Activated CD8-positive, alpha-beta memory T cell treated with anti-CD3 and anti-CD28 coated beads, Interleukin-2, amount 10 ng/mL, durations not matched to agents 7 days and 5 days (primary cell): ENCODE data around the gene CYB5D1. TPM values are rescaled to one million over a fixed set of nuclear protein-coding genes. Genes with fewer than 3 reads are reported as not detected.

Experiments
- ATAC-seq: fragments of 150-1000 bp; cut with Tn5 transposase; one replicate; pipeline ENCODE4 v1.10.0; 2021; ENCODE audit warnings: moderate library complexity
- CTCF ChIA-PET: fragments of 350-600 bp; sonication (Branson Sonifier 250); formaldehyde crosslinking; loops from one replicate; lab custom pipeline; 2021; ENCODE audit warnings: antibody characterized with exemption; lab: Charles Lee
- DNase-seq: peaks from one replicate; pipeline ENCODE4 v3.0.0-alpha.2; 2020
- H3K27ac Mint-ChIP-seq: one replicate; pipeline ENCODE4 v1.8.0; 2021; ENCODE audit warnings: mild to moderate bottlenecking, mixed read lengths
- H3K27me3 Mint-ChIP-seq: one replicate; pipeline ENCODE4 v1.8.0; 2021; ENCODE audit warnings: mixed read lengths
- H3K36me3 Mint-ChIP-seq: one replicate; pipeline ENCODE4 v1.8.0; 2021; ENCODE audit warnings: mild to moderate bottlenecking, mixed read lengths
- H3K4me1 Mint-ChIP-seq: one replicate; pipeline ENCODE4 v1.8.0; 2021; ENCODE audit warnings: mixed read lengths
- H3K4me3 Mint-ChIP-seq: one replicate; pipeline ENCODE4 v1.8.0; 2021; ENCODE audit warnings: mild to moderate bottlenecking, moderate library complexity, mixed read lengths
- H3K9me3 Mint-ChIP-seq: one replicate; pipeline ENCODE4 v1.8.0; 2022; ENCODE audit warnings: low read depth, mixed read lengths
- total RNA-seq, 2 experiments: library from RNA; stranded (reverse); gene quantifications; one replicate each; pipeline ENCODE4 v1.2.3, GENCODE V29; 2021

The CYB5D1 gene
- total RNA-seq, 2 experiments from 2014 or later: 6.4 to 8.2 TPM

GRCh38 chr17:7842380-7843256 is 15.2 kb upstream of the CYB5D1 start:
- peak; percentile 27 for ATAC-seq
- Mint-ChIP-seq H3K9me3 (no peaks in the 10 kb centered on the region), H3K27me3 (no peaks in the 10 kb centered on the region), H3K4me3 (peak overlapping the region; percentile 80), H3K36me3 (no peaks in the 10 kb centered on the region), H3K27ac (peak overlapping the region; percentile 99), H3K4me1 (peaks cover 43% of the 10 kb centered on the region)
- CTCF ChIA-PET: interaction anchor here (0.9 to 6.7 kb wide), 8 partner anchors 9 to 280 kb away, joined by 3 to 85 read pairs (median 4); partner anchors contain the start of genes CNTROB, KDM6B, NAA38 and TRAPPC1
- DNase-seq: peak; percentile 90

GRCh38 chr17:7843257-7843535 is 14.6 kb upstream of the CYB5D1 start:
- H3K27ac Mint-ChIP-seq: peak overlapping the region; percentile 99
- H3K9me3 Mint-ChIP-seq: no peaks in the 10 kb centered on the region
- ATAC-seq (peak; percentile 0), DNase-seq (no peak)
- CTCF ChIA-PET: interaction anchor here (0.9 to 6.7 kb wide), 5 partner anchors 10 to 280 kb away, joined by 3 to 85 read pairs (median 4); partner anchors contain the start of gene KDM6B
- H3K4me1 Mint-ChIP-seq: peaks cover 42% of the 10 kb centered on the region
- H3K36me3 Mint-ChIP-seq: no peaks in the 10 kb centered on the region
- peak overlapping the region; percentile 80 for H3K4me3 Mint-ChIP-seq
- no peaks in the 10 kb centered on the region for H3K27me3 Mint-ChIP-seq

- CTCF ChIA-PET: interaction anchor here (0.9 to 6.7 kb wide), 5 partner anchors 10 to 279 kb away, joined by 3 to 85 read pairs (median 4); partner anchors contain the start of gene KDM6B
- Mint-ChIP-seq H3K4me3 (peak overlapping the region; percentile 80), H3K9me3 (no peaks in the 10 kb centered on the region), H3K36me3 (no peaks in the 10 kb centered on the region), H3K27ac (peak overlapping the region; percentile 99), H3K27me3 (no peaks in the 10 kb centered on the region), H3K4me1 (peaks cover 40% of the 10 kb centered on the region)
- ATAC-seq (peak; percentile 21), DNase-seq (peak; percentile 89)
These were observed 14.1 kb upstream of the CYB5D1 start for GRCh38 chr17:7843536-7844291.

GRCh38 chr17:7844292-7845154 is 13.3 kb upstream of the CYB5D1 start:
- H3K4me3 Mint-ChIP-seq: peak overlapping the region; percentile 80
- ATAC-seq: peak; percentile 73
- H3K27me3 Mint-ChIP-seq: no peaks in the 10 kb centered on the region
- peaks cover 34% of the 10 kb centered on the region for H3K4me1 Mint-ChIP-seq
- no peaks in the 10 kb centered on the region for H3K9me3 Mint-ChIP-seq
- H3K27ac Mint-ChIP-seq: peak overlapping the region; percentile 99
- CTCF ChIA-PET: interaction anchor here (0.6 to 6.7 kb wide), 15 partner anchors 11 to 408 kb away, joined by 3 to 85 read pairs (median 4); partner anchors contain the start of genes CNTROB, KDM6B, NAA38 and TP53
- peak; percentile 93 for DNase-seq
- no peaks in the 10 kb centered on the region for H3K36me3 Mint-ChIP-seq

GRCh38 chr17:7845359-7846062 is 12.3 kb upstream of the CYB5D1 start:
- H3K9me3 Mint-ChIP-seq: no peaks in the 10 kb centered on the region
- DNase-seq: no peak
- peaks cover 35% of the 10 kb centered on the region for H3K4me1 Mint-ChIP-seq
- CTCF ChIA-PET: interaction anchor here (0.6 to 6.7 kb wide), 13 partner anchors 11 to 409 kb away, joined by 3 to 85 read pairs (median 5); partner anchors contain the start of genes CNTROB, KDM6B, NAA38 and TP53
- no peaks in the 10 kb centered on the region for H3K36me3 Mint-ChIP-seq
- no peak for ATAC-seq
- peak overlapping the region; percentile 99 for H3K27ac Mint-ChIP-seq
- H3K4me3 Mint-ChIP-seq: peak overlapping the region; percentile 80
- no peaks in the 10 kb centered on the region for H3K27me3 Mint-ChIP-seq

- CTCF ChIA-PET: interaction anchor here (1.2 to 6.7 kb wide), 6 partner anchors 11 to 151 kb away, joined by 4 to 85 read pairs (median 8); partner anchors contain the start of genes KDM6B and NAA38
- Mint-ChIP-seq H3K4me1 (peaks cover 35% of the 10 kb centered on the region), H3K36me3 (no peaks in the 10 kb centered on the region), H3K27ac (no peak overlapping the region), H3K9me3 (no peaks in the 10 kb centered on the region), H3K27me3 (no peaks in the 10 kb centered on the region), H3K4me3 (no peak overlapping the region)
- DNase-seq: no peak
- no peak for ATAC-seq
These were observed 11.6 kb upstream of the CYB5D1 start for GRCh38 chr17:7846063-7846735.

- no peak for ATAC-seq
These were observed 10.8 kb upstream of the CYB5D1 start for GRCh38 chr17:7846765-7847661.

GRCh38 chr17:7848131-7848579 is 9.6 kb upstream of the CYB5D1 start:
- Mint-ChIP-seq H3K36me3 (no peaks in the 10 kb centered on the region), H3K27ac (no peak overlapping the region), H3K4me1 (peaks cover 47% of the 10 kb centered on the region), H3K9me3 (no peaks in the 10 kb centered on the region), H3K4me3 (no peak overlapping the region), H3K27me3 (no peaks in the 10 kb centered on the region)
- DNase-seq (no peak), ATAC-seq (no peak)
- CTCF ChIA-PET: interaction anchor here (6.7 kb wide), 1 partner anchor 15 kb away, joined by 85 read pairs; the partner anchor contains the start of gene KDM6B

More at GRCh38 chr17:7846765-7847661, 10.8 kb upstream of the CYB5D1 start:
- DNase-seq: no peak
- CTCF ChIA-PET: interaction anchor here (6.7 kb wide), 1 partner anchor 14 kb away, joined by 85 read pairs; the partner anchor contains the start of gene KDM6B
- no peaks in the 10 kb centered on the region for H3K27me3 Mint-ChIP-seq
- H3K4me1 Mint-ChIP-seq: peaks cover 39% of the 10 kb centered on the region
- H3K4me3 Mint-ChIP-seq: no peak overlapping the region
- no peaks in the 10 kb centered on the region for H3K9me3 Mint-ChIP-seq
- no peaks in the 10 kb centered on the region for H3K36me3 Mint-ChIP-seq
- no peak overlapping the region for H3K27ac Mint-ChIP-seq

- DNase-seq (no peak), ATAC-seq (no peak)
- H3K4me3 Mint-ChIP-seq: no peak overlapping the region
- CTCF ChIA-PET: interaction anchor here (0.6 to 6.7 kb wide), 4 partner anchors 14 to 105 kb away, joined by 3 to 85 read pairs (median 4); partner anchors contain the start of gene KDM6B
- H3K36me3 Mint-ChIP-seq: peaks cover under 1% of the 10 kb centered on the region
- H3K9me3 Mint-ChIP-seq: no peaks in the 10 kb centered on the region
- no peak overlapping the region for H3K27ac Mint-ChIP-seq
- H3K4me1 Mint-ChIP-seq: peaks cover 47% of the 10 kb centered on the region
- H3K27me3 Mint-ChIP-seq: no peaks in the 10 kb centered on the region
These were observed 9.1 kb upstream of the CYB5D1 start for GRCh38 chr17:7848739-7849129.

GRCh38 chr17:7849130-7849750 is 8.6 kb upstream of the CYB5D1 start:
- peaks cover 47% of the 10 kb centered on the region for H3K4me1 Mint-ChIP-seq
- DNase-seq (no peak), ATAC-seq (no peak)
- H3K4me3 Mint-ChIP-seq: no peak overlapping the region
- no peaks in the 10 kb centered on the region for H3K9me3 Mint-ChIP-seq
- peaks cover 2% of the 10 kb centered on the region for H3K36me3 Mint-ChIP-seq
- no peak overlapping the region for H3K27ac Mint-ChIP-seq
- CTCF ChIA-PET: interaction anchor here (0.6 to 2.9 kb wide), 4 partner anchors 14 to 140 kb away, joined by 3 to 14 read pairs (median 4); no protein-coding TSS in a partner anchor
- H3K27me3 Mint-ChIP-seq: no peaks in the 10 kb centered on the region
